GM12865 (cell line): Measurements from ENCODE around the gene NDUFB8.

Source experiments
- DNase-seq: peaks from one replicate; pipeline ENCODE4 v3.0.0; 2010; ENCODE audit warnings: low read depth
- H3K4me3 ChIP-seq: 2 replicates; pipeline ENCODE4 v1.5.1; 2011; ENCODE audit warnings: mild to moderate bottlenecking, low read depth, low read length, control low read depth
- CTCF ChIP-seq: IDR thresholded peaks from 2 replicates; pipeline ENCODE4 v1.5.1; 2011; ENCODE audit warnings: low read length, control low read depth, low read depth, inconsistent platforms; ENCODE audit not compliant: insufficient read depth; ENCODE audit errors: missing control alignments

The NDUFB8 gene

DNA sequence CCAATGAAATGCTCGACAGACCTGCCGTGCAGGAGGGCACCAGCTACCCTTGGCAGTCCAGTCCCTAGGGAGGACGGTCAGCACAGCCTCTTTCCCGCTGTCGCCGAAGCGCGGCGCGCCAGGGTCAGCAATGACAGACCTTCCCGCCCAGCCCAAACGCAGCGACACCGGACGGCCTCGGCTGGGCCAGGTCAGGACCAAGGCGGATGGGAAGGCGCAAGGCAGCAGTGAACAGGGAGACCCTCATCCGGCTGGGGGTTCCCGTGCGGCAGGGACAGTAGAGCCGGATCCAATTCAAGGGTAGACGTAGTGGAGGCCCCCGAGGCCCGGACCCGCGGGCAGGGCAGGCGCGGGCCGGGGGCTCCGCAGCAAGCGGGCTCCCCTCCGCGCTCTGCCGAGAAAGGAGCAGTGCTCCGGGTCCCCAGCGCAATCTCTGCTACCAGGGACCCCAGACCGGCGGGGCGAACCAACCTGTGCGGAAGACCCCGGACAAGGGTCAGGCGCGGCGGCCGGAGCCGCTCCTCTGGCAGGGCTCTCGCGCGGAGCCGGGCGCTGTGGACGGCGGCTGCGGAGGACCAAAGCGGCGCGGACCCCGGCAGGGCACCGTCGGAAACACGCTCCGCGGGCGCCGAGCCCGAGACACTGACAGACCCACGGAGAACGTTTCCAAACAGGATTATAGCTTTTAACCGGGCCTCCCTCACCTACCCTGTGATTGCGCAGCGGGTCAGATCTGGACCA is 10.2 kb downstream of the NDUFB8 start, which contains the start of gene SEC31B:
Gene SEC31B (minus strand): TSS at position 551 of the 741 bp plus-strand sequence. CDS start 2,909 bp downstream, outside the sequence.
- no peak for DNase-seq
- no peak within 1 kb of the TSS for H3K4me3 ChIP-seq
- TF ChIP-seq CTCF = no peak

- TF ChIP-seq CTCF = peak; percentile 59
- peak; percentile 48 for DNase-seq
- H3K4me3 ChIP-seq = no peak overlapping the region
These were observed 10.9 kb downstream of the NDUFB8 start for GRCh38 chr10:100518761-100519241.

DNA sequence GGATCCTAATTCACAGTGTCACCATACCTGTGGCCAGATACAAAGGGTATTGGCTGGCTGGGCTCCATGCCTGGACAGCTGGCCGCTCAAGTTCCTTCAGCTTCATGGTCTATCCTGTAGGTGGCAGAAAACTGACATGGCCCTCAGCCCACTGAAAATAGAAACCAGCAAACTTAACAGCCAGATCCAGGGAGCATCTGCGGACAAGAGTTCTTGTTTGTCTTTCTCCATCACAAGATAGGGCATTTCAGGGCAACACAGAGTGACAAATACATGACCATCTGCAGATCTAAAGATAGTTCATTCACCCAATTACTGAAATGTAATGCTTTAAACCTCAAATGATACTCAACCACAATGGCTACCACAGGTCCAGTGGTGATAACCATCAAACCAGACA is 12.8 kb downstream of the NDUFB8 start:
- H3K4me3 ChIP-seq = no peak overlapping the region
- DNase-seq = no peak
- no peak for TF ChIP-seq CTCF

- no peak overlapping the region for H3K4me3 ChIP-seq
- TF ChIP-seq CTCF = no peak
- no peak for DNase-seq
These were observed 14.1 kb downstream of the NDUFB8 start for GRCh38 chr10:100515612-100516011.

GRCh38 chr10:100510533-100511308 is 18.9 kb downstream of the NDUFB8 start:
- DNase-seq = peak; percentile 64
- no peak overlapping the region for H3K4me3 ChIP-seq
- no peak for TF ChIP-seq CTCF

DNA sequence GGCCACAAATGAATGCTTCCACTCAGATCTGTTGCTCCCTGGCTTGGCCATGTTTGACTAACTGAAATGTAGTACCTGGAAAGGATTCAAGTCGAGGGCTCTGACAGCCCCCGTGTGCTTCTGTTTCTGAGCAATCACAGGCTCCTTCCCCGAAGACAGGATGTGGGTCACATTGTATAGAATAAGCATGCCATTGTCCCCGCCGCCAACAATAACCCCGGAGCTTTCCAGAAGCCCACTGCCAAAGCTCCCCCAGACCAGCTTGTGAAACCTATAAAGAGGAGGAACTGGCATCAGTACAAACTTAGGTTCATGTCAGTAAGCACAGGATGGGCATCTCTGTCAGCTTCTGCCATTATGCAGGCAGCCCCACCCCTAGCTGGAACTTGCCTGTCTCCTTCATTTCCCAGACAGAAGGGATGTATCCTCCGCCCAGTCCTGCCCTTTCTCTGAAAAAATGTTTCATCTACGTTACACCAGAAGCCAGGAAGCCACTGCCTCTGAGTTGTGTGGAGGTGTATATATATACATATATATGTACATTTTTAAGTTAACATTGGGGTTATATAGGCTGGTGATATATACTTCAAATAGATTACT is 20.3 kb downstream of the NDUFB8 start:
- TF ChIP-seq CTCF = no peak
- DNase-seq = no peak
- no peak overlapping the region for H3K4me3 ChIP-seq
